Endodermal cell (in vitro differentiated cells): ENCODE data around the gene GTF2H3. TPM values are rescaled to one million over a fixed set of nuclear protein-coding genes. Genes with fewer than 3 reads are reported as not detected.
A peak's percentile ranks its signal among the peaks of the same experiment; 100 is the strongest.

Source experiments
- DNase-seq: peaks from one replicate; pipeline ENCODE4 v3.0.0-alpha.2; 2017
- H3K27ac ChIP-seq: 2 replicates; pipeline ENCODE4 v1.5.1; 2013; ENCODE audit warnings: mild to moderate bottlenecking, low read depth, low read length, moderate library complexity
- H3K27me3 ChIP-seq: 2 replicates; pipeline ENCODE4 v1.6.1; 2013; ENCODE audit warnings: mild to moderate bottlenecking, low read length, moderate library complexity; ENCODE audit not compliant: insufficient read depth, control insufficient read depth, poor library complexity, severe bottlenecking
- H3K36me3 ChIP-seq: 2 replicates; pipeline ENCODE4 v1.7.0; 2013; ENCODE audit warnings: mild to moderate bottlenecking, low read length, moderate library complexity; ENCODE audit not compliant: control insufficient read depth, insufficient read depth
- H3K4me1 ChIP-seq: one replicate; pipeline ENCODE4 v1.7.0; 2013; ENCODE audit warnings: low read length; ENCODE audit not compliant: control insufficient read depth, insufficient read depth
- H3K4me3 ChIP-seq: 2 replicates; pipeline ENCODE4 v1.5.1; 2013; ENCODE audit warnings: mild to moderate bottlenecking, low read length, moderate library complexity
- H3K9ac ChIP-seq: 2 replicates; pipeline ENCODE4 v1.6.1; 2013; ENCODE audit warnings: mild to moderate bottlenecking, low read length, moderate library complexity; ENCODE audit not compliant: poor library complexity, severe bottlenecking; ENCODE audit errors: extremely low read depth
- H3K9me3 ChIP-seq: 2 replicates; pipeline ENCODE4 v1.6.1; 2013; ENCODE audit warnings: mild to moderate bottlenecking, low read length, moderate library complexity; ENCODE audit not compliant: control insufficient read depth
- H3K27ac Mint-ChIP-seq: 2 replicates; pipeline ENCODE4 v1.8.0; 2020; ENCODE audit warnings: mixed read lengths
- H3K27me3 Mint-ChIP-seq: 2 replicates; pipeline ENCODE4 v1.8.0; 2021; ENCODE audit warnings: mild to moderate bottlenecking, mixed read lengths; ENCODE audit not compliant: insufficient read depth
- H3K36me3 Mint-ChIP-seq: 2 replicates; pipeline ENCODE4 v1.8.0; 2020; ENCODE audit warnings: low read depth, mixed read lengths
- H3K4me1 Mint-ChIP-seq: 2 replicates; pipeline ENCODE4 v1.8.0; 2020; ENCODE audit warnings: mixed read lengths
- H3K4me3 Mint-ChIP-seq: 2 replicates; pipeline ENCODE4 v1.8.0; 2020; ENCODE audit warnings: mild to moderate bottlenecking, moderate library complexity, mixed read lengths
- H3K9me3 Mint-ChIP-seq: 2 replicates; pipeline ENCODE4 v1.8.0; 2020; ENCODE audit warnings: mild to moderate bottlenecking, mixed read lengths
- WGBS, 2 experiments: methylation state at CpG; one replicate each; pipeline versions ENCODE4 v1.1.5 to v1.1.7; 2013; ENCODE audit warnings: missing lambda C conversion rate in 2 of 2, mixed read lengths in 1 of 2; ENCODE audit not compliant: insufficient coverage in 1 of 2, insufficient read length in 1 of 2; 5-methylcytosine and 5-hydroxymethylcytosine counted together
- total RNA-seq, 2 donors: library from RNA; stranded (reverse); fragmentation: NEBNext Ultra II Directional in 1 of 2; extraction: Animal tissue kit (Norgen Biotek cat#: 25700) in 1 of 2; gene quantifications; 2 replicates in 1 of 2; 3 replicates in 1 of 2; pipeline ENCODE4 v1.2.1, GENCODE V29; 2021
- TF ChIP-seq, protein P1 (sequence below): fragments of 200-600 bp; sonication (generic); conservative IDR thresholded peaks from 2 replicates; pipeline ENCODE4 v1.5.0; 2021; ENCODE audit warnings: antibody characterized with exemption, mild to moderate bottlenecking

Gene GTF2H3
- total RNA-seq, 2 donors from 2014 or later: 39.4 to 42.5 TPM

GRCh38 chr12:123667771-123668170, 34.1 kb downstream of the GTF2H3 start:
- Mint-ChIP-seq H3K27ac (no peak overlapping the region), H3K36me3 (peaks cover 12% of the 10 kb centered on the region), H3K9me3 (peaks cover 6% of the 10 kb centered on the region), H3K4me1 (peaks cover 5% of the 10 kb centered on the region), H3K4me3 (no peak overlapping the region), H3K27me3 (no peaks in the 10 kb centered on the region)
- H3K36me3 ChIP-seq: peaks cover 8% of the 10 kb centered on the region
- H3K4me3 ChIP-seq: no peak overlapping the region
- H3K27ac ChIP-seq: no peak overlapping the region
- TF ChIP-seq, protein P1, sequence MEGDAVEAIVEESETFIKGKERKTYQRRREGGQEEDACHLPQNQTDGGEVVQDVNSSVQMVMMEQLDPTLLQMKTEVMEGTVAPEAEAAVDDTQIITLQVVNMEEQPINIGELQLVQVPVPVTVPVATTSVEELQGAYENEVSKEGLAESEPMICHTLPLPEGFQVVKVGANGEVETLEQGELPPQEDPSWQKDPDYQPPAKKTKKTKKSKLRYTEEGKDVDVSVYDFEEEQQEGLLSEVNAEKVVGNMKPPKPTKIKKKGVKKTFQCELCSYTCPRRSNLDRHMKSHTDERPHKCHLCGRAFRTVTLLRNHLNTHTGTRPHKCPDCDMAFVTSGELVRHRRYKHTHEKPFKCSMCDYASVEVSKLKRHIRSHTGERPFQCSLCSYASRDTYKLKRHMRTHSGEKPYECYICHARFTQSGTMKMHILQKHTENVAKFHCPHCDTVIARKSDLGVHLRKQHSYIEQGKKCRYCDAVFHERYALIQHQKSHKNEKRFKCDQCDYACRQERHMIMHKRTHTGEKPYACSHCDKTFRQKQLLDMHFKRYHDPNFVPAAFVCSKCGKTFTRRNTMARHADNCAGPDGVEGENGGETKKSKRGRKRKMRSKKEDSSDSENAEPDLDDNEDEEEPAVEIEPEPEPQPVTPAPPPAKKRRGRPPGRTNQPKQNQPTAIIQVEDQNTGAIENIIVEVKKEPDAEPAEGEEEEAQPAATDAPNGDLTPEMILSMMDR: no peak
- H3K9me3 ChIP-seq: peaks cover 6% of the 10 kb centered on the region
- no peak for DNase-seq
- no peaks in the 10 kb centered on the region for H3K27me3 ChIP-seq
- 91 to 92% methylated on average over 8 of the region's 8 CpGs for WGBS, 2 experiments
- no peak overlapping the region for H3K9ac ChIP-seq
- H3K4me1 ChIP-seq: peaks cover 6% of the 10 kb centered on the region

- Histone ChIP-seq H3K9me3 (no peaks in the 10 kb centered on the region), H3K36me3 (peaks cover 23% of the 10 kb centered on the region), H3K27ac (no peak within 1 kb of the TSS), H3K27me3 (no peaks in the 10 kb centered on the region), H3K9ac (peak within 1 kb of the TSS; percentile 67), H3K4me1 (peaks cover 6% of the 10 kb centered on the region), H3K4me3 (peak within 1 kb of the TSS; percentile 90)
- Mint-ChIP-seq H3K36me3 (peaks cover 27% of the 10 kb centered on the region), H3K9me3 (no peaks in the 10 kb centered on the region), H3K27me3 (no peaks in the 10 kb centered on the region), H3K4me3 (peak within 1 kb of the TSS; percentile 88), H3K27ac (peak within 1 kb of the TSS; percentile 86), H3K4me1 (peaks cover 5% of the 10 kb centered on the region)
- WGBS, 2 experiments: 1 to 3% methylated on average over 24 to 53 of the region's 53 CpGs
- TF ChIP-seq, protein P1: no peak
- DNase-seq: peak; percentile 100
Observed at GRCh38 chr12:123670882-123671728, 37.5 kb downstream of the GTF2H3 start, which contains the start of gene TCTN2. TCTN2 (plus strand) TSS chr12:123671113; CDS start chr12:123671241, 128 bp downstream.

DNA sequence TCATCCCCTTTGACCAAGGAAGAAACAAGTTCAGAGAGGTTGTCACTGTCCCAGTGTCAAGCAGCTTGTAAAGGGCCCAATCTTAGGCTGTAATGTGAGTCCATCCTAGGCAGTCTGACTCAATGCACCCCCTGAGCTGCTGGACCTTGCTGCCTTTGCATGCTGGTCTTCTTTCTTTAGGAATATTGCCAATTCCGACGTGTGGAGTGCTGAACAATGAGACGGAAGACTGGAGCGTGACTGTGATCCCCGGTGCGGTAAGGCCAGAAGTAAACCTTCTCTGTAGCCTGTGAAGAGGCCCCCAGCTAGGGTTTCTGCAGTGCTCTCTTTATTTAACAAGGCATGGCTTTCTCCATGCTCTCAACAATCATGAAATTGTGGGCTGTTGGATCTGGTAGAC, 38.2 kb downstream of the GTF2H3 start:
- Histone ChIP-seq H3K27me3 (no peaks in the 10 kb centered on the region), H3K4me1 (peaks cover 6% of the 10 kb centered on the region), H3K36me3 (peaks cover 27% of the 10 kb centered on the region), H3K9ac (no peak overlapping the region), H3K4me3 (peak overlapping the region; percentile 90), H3K27ac (no peak overlapping the region), H3K9me3 (no peaks in the 10 kb centered on the region)
- Mint-ChIP-seq H3K4me3 (peak overlapping the region; percentile 88), H3K36me3 (peaks cover 31% of the 10 kb centered on the region), H3K9me3 (no peaks in the 10 kb centered on the region), H3K27me3 (no peaks in the 10 kb centered on the region), H3K27ac (no peak overlapping the region), H3K4me1 (peaks cover 5% of the 10 kb centered on the region)
- DNase-seq: no peak
- TF ChIP-seq, protein P1: no peak
- WGBS, 2 experiments: 92 to 96% methylated on average over 5 to 6 of the region's 6 CpGs
